Keratinocyte (primary cell): ENCODE measurements around the gene ALDH1L1. TPM values are rescaled to one million over a fixed set of nuclear protein-coding genes. Genes with fewer than 3 reads are reported as not detected.

Experiments used
- DNase-seq: peaks from one replicate; pipeline ENCODE4 v3.0.0-alpha.2; 2011; ENCODE audit warnings: low read depth, missing footprints, low spot score
- FAIRE-seq: peaks from 2 replicates; lab custom pipeline; 2011; peaks lifted over from hg19 to GRCh38; lab: Jason Lieb, UNC
- H2AFZ ChIP-seq: 2 replicates; pipeline ENCODE4 v1.6.0; 2012; ENCODE audit warnings: low read length, control low read depth, inconsistent platforms; ENCODE audit not compliant: control insufficient read depth
- H3K27ac ChIP-seq: 2 replicates; pipeline ENCODE4 v1.5.1; 2011; ENCODE audit warnings: low read length; ENCODE audit not compliant: control insufficient read depth, insufficient read depth
- H3K27me3 ChIP-seq: 3 replicates; pipeline ENCODE4 v1.6.0; 2011; ENCODE audit warnings: low read length; ENCODE audit not compliant: control insufficient read depth, insufficient read depth; ENCODE audit errors: extremely low read depth
- H3K36me3 ChIP-seq, 2 experiments: 2 replicates in 1 of 2; 3 replicates in 1 of 2; pipeline ENCODE4 v1.5.1; 2011; ENCODE audit warnings: low read length in 2 of 2, mild to moderate bottlenecking in 1 of 2; ENCODE audit not compliant: control insufficient read depth in 2 of 2, insufficient read depth in 2 of 2; ENCODE audit errors: extremely low read depth in 1 of 2
- H3K4me1 ChIP-seq: 3 replicates; pipeline ENCODE4 v1.5.1; 2011; ENCODE audit warnings: low read length; ENCODE audit not compliant: control insufficient read depth, insufficient read depth; ENCODE audit errors: extremely low read depth
- H3K4me2 ChIP-seq: 3 replicates; pipeline ENCODE4 v1.6.0; 2011; ENCODE audit warnings: low read depth, low read length; ENCODE audit not compliant: control insufficient read depth, insufficient read depth; ENCODE audit errors: extremely low read depth
- H3K4me3 ChIP-seq, 3 experiments: fragments of 200-600 bp in 1 of 3; sonication (generic) in 1 of 3; 2 replicates in 2 of 3; 3 replicates in 1 of 3; pipeline ENCODE4 v1.5.1; 2011 to 2016; ENCODE audit warnings: low read length in 3 of 3, mild to moderate bottlenecking in 3 of 3, control low read depth in 2 of 3, inconsistent platforms in 1 of 3, low read depth in 1 of 3, mixed read lengths in 1 of 3, mixed run types in 1 of 3, moderate library complexity in 1 of 3; ENCODE audit not compliant: control insufficient read depth in 2 of 3, insufficient read depth in 2 of 3; ENCODE audit errors: extremely low read depth in 1 of 3
- H3K79me2 ChIP-seq: 2 replicates; pipeline ENCODE4 v1.6.0; 2012; ENCODE audit warnings: low read length; ENCODE audit not compliant: control insufficient read depth, insufficient read depth
- H3K9ac ChIP-seq: 3 replicates; pipeline ENCODE4 v1.6.0; 2011; ENCODE audit warnings: low read length; ENCODE audit not compliant: control insufficient read depth, insufficient read depth; ENCODE audit errors: extremely low read depth
- H3K9me1 ChIP-seq: 3 replicates; pipeline ENCODE4 v1.6.0; 2011; ENCODE audit warnings: low read length; ENCODE audit not compliant: control insufficient read depth, insufficient read depth; ENCODE audit errors: extremely low read depth
- H3K9me3 ChIP-seq: 2 replicates; pipeline ENCODE4 v1.5.1; 2012; ENCODE audit warnings: low read depth, low read length; ENCODE audit not compliant: control insufficient read depth
- H4K20me1 ChIP-seq: 3 replicates; pipeline ENCODE4 v1.6.0; 2011; ENCODE audit warnings: low read length; ENCODE audit not compliant: control insufficient read depth, insufficient read depth; ENCODE audit errors: extremely low read depth
- CTCF ChIP-seq, 3 experiments: IDR thresholded peaks in 1 of 3; conservative IDR thresholded peaks in 1 of 3; optimal IDR thresholded peaks in 1 of 3; 2 replicates in 2 of 3; 3 replicates in 1 of 3; pipeline versions ENCODE3 to v1.5.1; 2011; ENCODE audit warnings: low read length in 3 of 3, mild to moderate bottlenecking in 3 of 3, moderate library complexity in 2 of 3, control low read depth in 1 of 3, inconsistent platforms in 1 of 3; ENCODE audit not compliant: insufficient read depth in 2 of 3; ENCODE audit errors: extremely low read depth in 1 of 3
- EZH2 ChIP-seq: IDR thresholded peaks from one replicate; pipeline ENCODE4 v1.6.1; 2012; ENCODE audit warnings: inconsistent platforms, mild to moderate bottlenecking, low read length, moderate library complexity
- dilution Hi-C: fragments of 300-500 bp; cut with MboI; formaldehyde crosslinking; loops from one replicate; pipeline ENCODE4 v1.7.0; 2020; ENCODE audit warnings: low sequenced_read_pairs; ENCODE audit not compliant: extremely low pct_ligation_motif_present
- polyA minus RNA-seq, 3 experiments: library from RNA; depleted of rRNA, polyadenylated mRNA; stranded (reverse); fragments of >200 nt; gene quantifications; 1 replicate in 1 of 3; 2 replicates in 1 of 3; 3 replicates in 1 of 3; pipeline ENCODE4 v1.2.3, GENCODE V29; 2011
- polyA plus RNA-seq, 5 experiments: library from polyadenylated mRNA; depleted of rRNA in 3 of 5; stranded (reverse) in 3 of 5; stranded (forward) in 1 of 5; unstranded in 1 of 5; fragments of >200 nt; gene quantifications; 1 replicate in 1 of 5; 2 replicates in 3 of 5; 3 replicates in 1 of 5; pipeline versions ENCODE4 v1.2.1 to v1.2.3, GENCODE V29; 2011 to 2012; ENCODE audit warnings: missing spikeins in 2 of 5, low read depth in 1 of 5, low replicate concordance in 1 of 5

The ALDH1L1 gene
- polyA plus RNA-seq (0.09 to 0.35 TPM (median 0.17 TPM) in 3 replicates), polyA minus RNA-seq (0.23 to 0.77 TPM (median 0.30 TPM) in 3 replicates)
- polyA plus RNA-seq (2011; ENCODE audit: low read depth) = not detected
- polyA plus RNA-seq (2011; cell fraction: cytosol; rRNA removed) = 0.15 and 0.19 TPM in 2 replicates
- polyA plus RNA-seq (2011; cell fraction: nucleus; rRNA removed) = 0.20 and 0.25 TPM in 2 replicates
- polyA plus RNA-seq (2012; ENCODE audit: low replicate concordance) = 0.23 and 0.30 TPM in 2 replicates
- not detected for polyA minus RNA-seq (2011; cell fraction: cytosol; rRNA and poly(A)+ RNA removed)
- polyA minus RNA-seq (2011; cell fraction: nucleus; rRNA and poly(A)+ RNA removed) = not detected in 2 replicates

- DNase-seq = peak; percentile 13
- dilution Hi-C loops = no loop called here
- peak within 1 kb of the TSS; percentile 74 for H3K4me2 ChIP-seq
Observed at GRCh38 chr3:126180477-126181397, at the start of gene ALDH1L1. TSS of gene ALDH1L1 (minus strand) at chr3:126180586. CDS start at chr3:126160979, 19,607 bp downstream.

GRCh38 chr3:126226374-126226773 is 46.0 kb upstream of the ALDH1L1 start:
- dilution Hi-C loops = no loop called here
- Histone ChIP-seq H3K9me3 (no peaks in the 10 kb centered on the region), H3K4me1 (no peaks in the 10 kb centered on the region), H3K4me2 (no peak overlapping the region), H3K79me2 (no peaks in the 10 kb centered on the region), H3K36me3 (no peaks in the 10 kb centered on the region), H3K9ac (no peak overlapping the region), H2AFZ (no peak overlapping the region), H4K20me1 (no peaks in the 10 kb centered on the region), H3K27me3 (peaks cover 3% of the 10 kb centered on the region), H3K9me1 (no peaks in the 10 kb centered on the region), H3K27ac (no peak overlapping the region), H3K4me3 (no peak overlapping the region)
- DNase-seq = no peak
- no peak for FAIRE-seq
- no peak for TF ChIP-seq CTCF (optimal IDR thresholded peaks at IDR 0.05 in 1 of 3, IDR thresholded peaks at IDR 0.05 in 1 of 3, conservative IDR thresholded peaks at IDR 0.05 in 1 of 3; ENCODE audit: extremely low read depth in 1 of 3, insufficient read depth in 2 of 3, low read length in 3 of 3)
- no peak for TF ChIP-seq EZH2

More at GRCh38 chr3:126180477-126181397, at the start of gene ALDH1L1:
- Histone ChIP-seq H4K20me1 (no peaks in the 10 kb centered on the region), H3K9me3 (no peaks in the 10 kb centered on the region), H3K4me3 (peak within 1 kb of the TSS; percentile 33 to 70 (median 35)), H3K9ac (no peak within 1 kb of the TSS), H3K27me3 (peaks cover 10% of the 10 kb centered on the region), H3K9me1 (no peaks in the 10 kb centered on the region), H3K4me1 (peaks cover 7% of the 10 kb centered on the region), H3K36me3 (no peaks in the 10 kb centered on the region), H2AFZ (peak within 1 kb of the TSS; percentile 58), H3K79me2 (no peaks in the 10 kb centered on the region), H3K27ac (no peak within 1 kb of the TSS)
- no peak for TF ChIP-seq CTCF (optimal IDR thresholded peaks at IDR 0.05 in 1 of 3, IDR thresholded peaks at IDR 0.05 in 1 of 3, conservative IDR thresholded peaks at IDR 0.05 in 1 of 3; ENCODE audit: extremely low read depth in 1 of 3, insufficient read depth in 2 of 3, low read length in 3 of 3)
- peak; percentile 53 for TF ChIP-seq EZH2
- no peak for FAIRE-seq
